ENCODE measurements around the gene C15orf62. TPM values are rescaled to one million over a fixed set of nuclear protein-coding genes. Genes with fewer than 3 reads are reported as not detected.

C15orf62 gene
- polyA plus RNA-seq, 1 donor from 2014 or later = not detected

DNA sequence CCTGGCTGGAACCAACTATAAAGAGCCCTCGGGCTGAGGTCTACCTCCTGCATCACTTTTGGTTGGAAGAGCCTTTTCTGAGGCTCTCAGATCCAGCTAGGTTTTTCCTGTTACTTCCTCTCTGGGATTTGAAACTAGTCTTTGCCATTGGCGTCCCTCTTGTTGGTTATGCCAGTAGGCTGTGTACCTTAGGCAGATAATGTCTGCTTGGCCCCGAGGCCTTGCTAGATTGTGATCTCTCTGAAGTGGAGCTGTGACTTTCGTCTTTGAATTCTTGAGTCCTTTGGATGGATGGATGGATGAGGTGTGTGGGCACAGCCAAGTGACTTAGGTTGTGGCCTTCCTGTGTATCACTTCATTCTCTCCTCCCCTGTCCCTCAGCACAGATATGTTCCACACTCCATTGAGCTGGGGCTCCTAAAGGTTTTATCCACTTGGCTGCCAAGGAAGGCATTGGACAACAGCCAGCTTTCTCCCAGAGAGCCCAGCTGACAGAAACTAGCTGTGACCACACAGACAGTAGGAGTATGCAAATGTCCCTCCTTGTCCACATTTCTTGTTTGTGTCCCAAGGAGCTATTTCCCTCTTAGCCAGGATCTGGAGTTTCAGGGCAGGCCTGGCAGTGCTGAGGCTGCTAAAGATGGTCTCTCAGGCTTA lies 45.4 kb downstream of the C15orf62 start:
- Histone ChIP-seq H3K9me3 (ENCODE audit: low read length) (no peaks in the 10 kb centered on the region), H3K79me2 (replicated peaks; ENCODE audit: insufficient read depth, low read length) (no peaks in the 10 kb centered on the region), H4K20me1 (ENCODE audit: insufficient read depth) (no peaks in the 10 kb centered on the region), H3K4me2 (ENCODE audit: low read length) (no peak overlapping the region), H3K4me3 (ENCODE audit: low read length) (no peak overlapping the region), H3K27me3 (ENCODE audit: insufficient read depth, low read depth, low read length) (no peaks in the 10 kb centered on the region), H3K9me2 (ENCODE audit: insufficient read depth, low read length) (no peaks in the 10 kb centered on the region), H3K27ac (ENCODE audit: low read length) (no peak overlapping the region), H2AFZ (ENCODE audit: low read depth, low read length) (no peak overlapping the region), H3K36me3 (ENCODE audit: insufficient read depth, low read length) (no peaks in the 10 kb centered on the region), H3F3A (ENCODE audit: insufficient read depth, low read length, poor library complexity, severe bottlenecking) (no peaks in the 10 kb centered on the region), H3K9ac (ENCODE audit: low read length) (no peak overlapping the region)
- TF ChIP-seq, protein P1, sequence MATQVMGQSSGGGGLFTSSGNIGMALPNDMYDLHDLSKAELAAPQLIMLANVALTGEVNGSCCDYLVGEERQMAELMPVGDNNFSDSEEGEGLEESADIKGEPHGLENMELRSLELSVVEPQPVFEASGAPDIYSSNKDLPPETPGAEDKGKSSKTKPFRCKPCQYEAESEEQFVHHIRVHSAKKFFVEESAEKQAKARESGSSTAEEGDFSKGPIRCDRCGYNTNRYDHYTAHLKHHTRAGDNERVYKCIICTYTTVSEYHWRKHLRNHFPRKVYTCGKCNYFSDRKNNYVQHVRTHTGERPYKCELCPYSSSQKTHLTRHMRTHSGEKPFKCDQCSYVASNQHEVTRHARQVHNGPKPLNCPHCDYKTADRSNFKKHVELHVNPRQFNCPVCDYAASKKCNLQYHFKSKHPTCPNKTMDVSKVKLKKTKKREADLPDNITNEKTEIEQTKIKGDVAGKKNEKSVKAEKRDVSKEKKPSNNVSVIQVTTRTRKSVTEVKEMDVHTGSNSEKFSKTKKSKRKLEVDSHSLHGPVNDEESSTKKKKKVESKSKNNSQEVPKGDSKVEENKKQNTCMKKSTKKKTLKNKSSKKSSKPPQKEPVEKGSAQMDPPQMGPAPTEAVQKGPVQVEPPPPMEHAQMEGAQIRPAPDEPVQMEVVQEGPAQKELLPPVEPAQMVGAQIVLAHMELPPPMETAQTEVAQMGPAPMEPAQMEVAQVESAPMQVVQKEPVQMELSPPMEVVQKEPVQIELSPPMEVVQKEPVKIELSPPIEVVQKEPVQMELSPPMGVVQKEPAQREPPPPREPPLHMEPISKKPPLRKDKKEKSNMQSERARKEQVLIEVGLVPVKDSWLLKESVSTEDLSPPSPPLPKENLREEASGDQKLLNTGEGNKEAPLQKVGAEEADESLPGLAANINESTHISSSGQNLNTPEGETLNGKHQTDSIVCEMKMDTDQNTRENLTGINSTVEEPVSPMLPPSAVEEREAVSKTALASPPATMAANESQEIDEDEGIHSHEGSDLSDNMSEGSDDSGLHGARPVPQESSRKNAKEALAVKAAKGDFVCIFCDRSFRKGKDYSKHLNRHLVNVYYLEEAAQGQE (IDR thresholded peaks at IDR 0.05; ENCODE audit: borderline replicate concordance) = no peak
- TF ChIP-seq RAD21 (conservative IDR thresholded peaks at IDR 0.05) = no peak
- TF ChIP-seq MXI1 (conservative IDR thresholded peaks at IDR 0.05; ENCODE audit: poor library complexity, severe bottlenecking) = no peak
- no peak for TF ChIP-seq EZH2 (IDR thresholded peaks at IDR 0.05; ENCODE audit: borderline replicate concordance, insufficient read depth, low read length, poor library complexity, severe bottlenecking)
- TF ChIP-seq SMC3 (conservative IDR thresholded peaks at IDR 0.05; ENCODE audit: poor library complexity) = no peak
- TF ChIP-seq POLR2AphosphoS5 (IDR thresholded peaks at IDR 0.05) = no peak
- no peak for TF ChIP-seq TAF1 (IDR thresholded peaks at IDR 0.05; ENCODE audit: low read depth)
- TF ChIP-seq, protein P2, sequence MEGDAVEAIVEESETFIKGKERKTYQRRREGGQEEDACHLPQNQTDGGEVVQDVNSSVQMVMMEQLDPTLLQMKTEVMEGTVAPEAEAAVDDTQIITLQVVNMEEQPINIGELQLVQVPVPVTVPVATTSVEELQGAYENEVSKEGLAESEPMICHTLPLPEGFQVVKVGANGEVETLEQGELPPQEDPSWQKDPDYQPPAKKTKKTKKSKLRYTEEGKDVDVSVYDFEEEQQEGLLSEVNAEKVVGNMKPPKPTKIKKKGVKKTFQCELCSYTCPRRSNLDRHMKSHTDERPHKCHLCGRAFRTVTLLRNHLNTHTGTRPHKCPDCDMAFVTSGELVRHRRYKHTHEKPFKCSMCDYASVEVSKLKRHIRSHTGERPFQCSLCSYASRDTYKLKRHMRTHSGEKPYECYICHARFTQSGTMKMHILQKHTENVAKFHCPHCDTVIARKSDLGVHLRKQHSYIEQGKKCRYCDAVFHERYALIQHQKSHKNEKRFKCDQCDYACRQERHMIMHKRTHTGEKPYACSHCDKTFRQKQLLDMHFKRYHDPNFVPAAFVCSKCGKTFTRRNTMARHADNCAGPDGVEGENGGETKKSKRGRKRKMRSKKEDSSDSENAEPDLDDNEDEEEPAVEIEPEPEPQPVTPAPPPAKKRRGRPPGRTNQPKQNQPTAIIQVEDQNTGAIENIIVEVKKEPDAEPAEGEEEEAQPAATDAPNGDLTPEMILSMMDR (IDR thresholded peaks at IDR 0.05; ENCODE audit: poor library complexity, severe bottlenecking) = no peak
- no peak for TF ChIP-seq EP300 (conservative IDR thresholded peaks at IDR 0.05; ENCODE audit: poor library complexity, severe bottlenecking)

DNA sequence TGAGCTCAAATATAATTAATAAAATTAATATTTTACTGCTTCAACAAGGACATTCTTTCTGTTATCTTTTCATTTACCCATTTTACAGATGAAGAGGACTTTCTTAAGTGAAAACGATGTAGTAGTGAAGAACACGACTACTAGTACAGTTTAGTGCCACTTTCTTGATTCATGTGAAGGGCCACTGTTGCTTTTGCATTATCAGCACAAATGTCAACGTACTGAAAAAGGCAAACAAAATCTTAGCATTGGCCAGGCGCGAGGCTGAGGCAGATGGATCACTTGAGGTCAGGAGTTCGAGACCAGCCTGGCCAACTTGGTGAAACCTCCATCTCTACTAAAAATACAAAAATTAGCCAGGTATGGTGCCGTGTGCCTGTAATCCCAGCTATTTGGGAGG lies 49.3 kb downstream of the C15orf62 start:
- no peaks in the 10 kb centered on the region for H3F3A ChIP-seq (ENCODE audit: insufficient read depth, low read length, poor library complexity, severe bottlenecking)
- no peaks in the 10 kb centered on the region for H3K9me3 ChIP-seq (ENCODE audit: low read length)
- H3K9ac ChIP-seq (ENCODE audit: low read length) = no peak overlapping the region
- no peak for TF ChIP-seq EP300 (conservative IDR thresholded peaks at IDR 0.05; ENCODE audit: poor library complexity, severe bottlenecking)
- no peak for TF ChIP-seq TAF1 (IDR thresholded peaks at IDR 0.05; ENCODE audit: low read depth)
- TF ChIP-seq MXI1 (conservative IDR thresholded peaks at IDR 0.05; ENCODE audit: poor library complexity, severe bottlenecking) = no peak
- TF ChIP-seq, protein P1 (IDR thresholded peaks at IDR 0.05; ENCODE audit: borderline replicate concordance) = no peak
- TF ChIP-seq RAD21 (conservative IDR thresholded peaks at IDR 0.05) = no peak
- TF ChIP-seq POLR2AphosphoS5 (IDR thresholded peaks at IDR 0.05) = no peak
- TF ChIP-seq, protein P2 (IDR thresholded peaks at IDR 0.05; ENCODE audit: poor library complexity, severe bottlenecking) = no peak
- no peak for TF ChIP-seq EZH2 (IDR thresholded peaks at IDR 0.05; ENCODE audit: borderline replicate concordance, insufficient read depth, low read length, poor library complexity, severe bottlenecking)
- no peak for TF ChIP-seq SMC3 (conservative IDR thresholded peaks at IDR 0.05; ENCODE audit: poor library complexity)
- no peaks in the 10 kb centered on the region for H3K79me2 ChIP-seq (replicated peaks; ENCODE audit: insufficient read depth, low read length)
- H3K27ac ChIP-seq (ENCODE audit: low read length) = no peak overlapping the region
- no peaks in the 10 kb centered on the region for H3K9me2 ChIP-seq (ENCODE audit: insufficient read depth, low read length)
- H3K4me3 ChIP-seq (ENCODE audit: low read length) = no peak overlapping the region
- H4K20me1 ChIP-seq (ENCODE audit: insufficient read depth) = no peaks in the 10 kb centered on the region
- H3K27me3 ChIP-seq (ENCODE audit: insufficient read depth, low read depth, low read length) = no peaks in the 10 kb centered on the region
- no peaks in the 10 kb centered on the region for H3K36me3 ChIP-seq (ENCODE audit: insufficient read depth, low read length)
- H2AFZ ChIP-seq (ENCODE audit: low read depth, low read length) = no peak overlapping the region
- H3K4me2 ChIP-seq (ENCODE audit: low read length) = no peak overlapping the region

Measured in neural cell (in vitro differentiated cells).